ENCODE results near the gene MATR3.
"Not testable (repeated sequence)": the region's sequence is repeated elsewhere in the genome, so short reads cannot be mapped to it uniquely, and the experiment has no call there.

- not testable (repeated sequence) for TF ChIP-seq POLR2AphosphoS5 (IDR thresholded peaks at IDR 0.05; ENCODE audit: borderline replicate concordance, low read depth, low read length); EZH2 (IDR thresholded peaks at IDR 0.05); FOXP2 (optimal IDR thresholded peaks at IDR 0.05; ENCODE audit: control extremely low read depth, extremely low read length, insufficient read depth)
Observed at GRCh38 chr5:139270718-139271117, 22.8 kb upstream of the MATR3 start.

All from SK-N-MC (cell line).